Esophagus squamous epithelium (tissue), 4 donors: ENCODE data around the gene FAXC.

Source experiments
- POLR2A ChIP-seq, 4 donors: fragments of 450-650 bp; IDR thresholded peaks; one replicate each; pipeline ENCODE4 v1.6.1; 2017; ENCODE audit warnings: antibody characterized with exemption in 4 of 4, mild to moderate bottlenecking in 4 of 4, moderate library complexity in 3 of 4
- TF ChIP-seq, protein P1 (sequence below), 6 experiments: fragments of 450-650 bp in 4 of 6; fragments of 200-600 bp in 2 of 6; sonication (generic) in 2 of 6; IDR thresholded peaks; one replicate each; pipeline ENCODE4 v1.5.1; 2016 to 2019; ENCODE audit warnings: antibody characterized with exemption in 6 of 6, mild to moderate bottlenecking in 4 of 6, moderate library complexity in 4 of 6

DNA sequence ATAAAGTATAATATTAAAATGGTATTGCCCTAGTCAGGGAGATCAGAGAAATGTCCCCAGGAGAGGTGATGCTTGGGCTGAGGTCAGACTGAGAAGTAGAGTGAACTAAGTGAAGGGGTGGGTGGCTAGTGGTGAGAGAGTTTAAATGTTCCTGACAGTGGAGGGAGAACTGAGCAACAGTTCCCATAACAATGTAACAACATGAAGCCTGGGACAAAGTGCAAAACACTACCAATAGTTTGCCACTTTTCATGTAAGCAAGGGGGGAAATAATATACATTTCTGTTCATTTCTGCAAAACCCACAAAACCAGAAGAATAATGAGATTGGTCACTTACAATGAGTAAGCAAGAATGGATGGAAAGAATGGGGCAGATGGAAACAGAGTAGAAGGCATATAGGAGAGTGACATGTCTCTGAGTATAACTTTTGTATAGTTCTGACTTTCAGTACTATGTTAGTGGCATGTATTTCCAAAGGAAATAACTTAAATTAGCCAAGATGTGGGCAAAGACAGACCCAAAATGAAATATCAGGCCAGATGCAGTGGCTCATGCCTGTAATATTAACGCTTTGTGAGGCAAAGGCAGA, 13.3 kb upstream of the FAXC start:
- no peak for TF ChIP-seq POLR2A (IDR thresholded peaks at IDR 0.05)
- TF ChIP-seq, protein P1, sequence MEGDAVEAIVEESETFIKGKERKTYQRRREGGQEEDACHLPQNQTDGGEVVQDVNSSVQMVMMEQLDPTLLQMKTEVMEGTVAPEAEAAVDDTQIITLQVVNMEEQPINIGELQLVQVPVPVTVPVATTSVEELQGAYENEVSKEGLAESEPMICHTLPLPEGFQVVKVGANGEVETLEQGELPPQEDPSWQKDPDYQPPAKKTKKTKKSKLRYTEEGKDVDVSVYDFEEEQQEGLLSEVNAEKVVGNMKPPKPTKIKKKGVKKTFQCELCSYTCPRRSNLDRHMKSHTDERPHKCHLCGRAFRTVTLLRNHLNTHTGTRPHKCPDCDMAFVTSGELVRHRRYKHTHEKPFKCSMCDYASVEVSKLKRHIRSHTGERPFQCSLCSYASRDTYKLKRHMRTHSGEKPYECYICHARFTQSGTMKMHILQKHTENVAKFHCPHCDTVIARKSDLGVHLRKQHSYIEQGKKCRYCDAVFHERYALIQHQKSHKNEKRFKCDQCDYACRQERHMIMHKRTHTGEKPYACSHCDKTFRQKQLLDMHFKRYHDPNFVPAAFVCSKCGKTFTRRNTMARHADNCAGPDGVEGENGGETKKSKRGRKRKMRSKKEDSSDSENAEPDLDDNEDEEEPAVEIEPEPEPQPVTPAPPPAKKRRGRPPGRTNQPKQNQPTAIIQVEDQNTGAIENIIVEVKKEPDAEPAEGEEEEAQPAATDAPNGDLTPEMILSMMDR (IDR thresholded peaks at IDR 0.05): no peak
